ENCODE data around the gene PCCA.

DNA sequence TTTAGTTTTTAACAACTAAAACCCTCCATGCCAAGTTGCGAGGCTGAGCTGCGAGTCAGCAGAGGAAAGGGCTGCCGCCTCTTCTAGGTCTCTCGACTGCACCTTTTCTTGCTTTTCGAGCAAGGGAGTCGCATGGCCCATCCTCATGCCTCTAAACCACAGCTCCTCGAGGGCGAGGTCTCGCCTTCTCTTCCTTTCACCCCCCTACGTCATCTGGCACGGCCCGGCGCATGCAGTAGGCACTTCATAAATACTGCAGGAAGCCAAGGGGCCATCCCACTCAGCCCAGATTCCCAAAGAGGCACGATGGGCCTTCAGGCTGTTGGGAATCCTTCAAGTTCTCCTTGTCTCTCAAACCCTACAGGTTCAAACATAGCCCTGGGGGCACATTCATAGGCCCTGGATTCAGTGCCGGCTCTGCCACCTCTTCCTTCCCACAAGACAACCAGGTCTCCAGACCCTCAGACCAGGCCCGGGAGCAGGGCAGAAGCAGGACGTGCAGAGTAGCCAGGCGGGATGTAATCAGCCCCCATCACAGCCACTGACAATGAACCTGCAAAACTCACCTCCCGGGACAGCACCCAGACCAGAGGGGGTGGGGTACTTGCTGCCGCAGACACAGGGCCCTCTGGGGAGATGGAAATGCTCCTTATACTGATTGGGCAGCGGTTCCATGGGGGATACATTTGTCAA is 458.0 kb downstream of the PCCA start:
- TF ChIP-seq, protein P1, sequence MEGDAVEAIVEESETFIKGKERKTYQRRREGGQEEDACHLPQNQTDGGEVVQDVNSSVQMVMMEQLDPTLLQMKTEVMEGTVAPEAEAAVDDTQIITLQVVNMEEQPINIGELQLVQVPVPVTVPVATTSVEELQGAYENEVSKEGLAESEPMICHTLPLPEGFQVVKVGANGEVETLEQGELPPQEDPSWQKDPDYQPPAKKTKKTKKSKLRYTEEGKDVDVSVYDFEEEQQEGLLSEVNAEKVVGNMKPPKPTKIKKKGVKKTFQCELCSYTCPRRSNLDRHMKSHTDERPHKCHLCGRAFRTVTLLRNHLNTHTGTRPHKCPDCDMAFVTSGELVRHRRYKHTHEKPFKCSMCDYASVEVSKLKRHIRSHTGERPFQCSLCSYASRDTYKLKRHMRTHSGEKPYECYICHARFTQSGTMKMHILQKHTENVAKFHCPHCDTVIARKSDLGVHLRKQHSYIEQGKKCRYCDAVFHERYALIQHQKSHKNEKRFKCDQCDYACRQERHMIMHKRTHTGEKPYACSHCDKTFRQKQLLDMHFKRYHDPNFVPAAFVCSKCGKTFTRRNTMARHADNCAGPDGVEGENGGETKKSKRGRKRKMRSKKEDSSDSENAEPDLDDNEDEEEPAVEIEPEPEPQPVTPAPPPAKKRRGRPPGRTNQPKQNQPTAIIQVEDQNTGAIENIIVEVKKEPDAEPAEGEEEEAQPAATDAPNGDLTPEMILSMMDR (IDR thresholded peaks at IDR 0.05): no peak
- TF ChIP-seq EP300 (IDR thresholded peaks at IDR 0.05): no peak

All from tibial nerve (tissue), 4 donors.